DMS114 treated with DMSO at 0.1 percent for 48 hours (cell line): ENCODE measurements around the gene PKHD1.

Source experiments
- DNase-seq: peaks from one replicate; lab custom pipeline; 2025; ENCODE audit not compliant: unreplicated experiment; lab: John Stamatoyannopoulos, UW

The PKHD1 gene

GRCh38 chr6:52046456-52046855 lies 41.0 kb downstream of the PKHD1 start:
- no peak for DNase-seq

- DNase-seq, result no peak
These were observed 41.9 kb downstream of the PKHD1 start for GRCh38 chr6:52045481-52045880.

- DNase-seq, result no peak
These were observed 42.4 kb downstream of the PKHD1 start for GRCh38 chr6:52045033-52045432.

GRCh38 chr6:52042141-52042885 lies 45.1 kb downstream of the PKHD1 start:
- no peak for DNase-seq

GRCh38 chr6:52041134-52041533 lies 46.3 kb downstream of the PKHD1 start:
- no peak for DNase-seq

- no peak for DNase-seq
These were observed 59.7 kb downstream of the PKHD1 start for GRCh38 chr6:52027699-52028098.

- no peak for DNase-seq
These were observed 62.9 kb downstream of the PKHD1 start for GRCh38 chr6:52024451-52025068.

GRCh38 chr6:52022675-52023074 lies 64.7 kb downstream of the PKHD1 start:
- DNase-seq, result no peak

GRCh38 chr6:52020945-52021570 lies 66.4 kb downstream of the PKHD1 start:
- peak; percentile 47 for DNase-seq

GRCh38 chr6:52019881-52020280 lies 67.5 kb downstream of the PKHD1 start:
- no peak for DNase-seq

- no peak for DNase-seq
These were observed 68.3 kb downstream of the PKHD1 start for GRCh38 chr6:52019092-52019491.

GRCh38 chr6:52016915-52017748 lies 70.3 kb downstream of the PKHD1 start:
- no peak for DNase-seq

GRCh38 chr6:52015953-52016352 lies 71.5 kb downstream of the PKHD1 start:
- DNase-seq, result no peak

GRCh38 chr6:52014391-52014790 lies 73.0 kb downstream of the PKHD1 start:
- no peak for DNase-seq

- no peak for DNase-seq
These were observed 74.4 kb downstream of the PKHD1 start for GRCh38 chr6:52013035-52013434.

GRCh38 chr6:52012582-52012981 lies 74.8 kb downstream of the PKHD1 start:
- no peak for DNase-seq

- DNase-seq, result no peak
These were observed 76.6 kb downstream of the PKHD1 start for GRCh38 chr6:52010806-52011205.

GRCh38 chr6:52010145-52010544 lies 77.3 kb downstream of the PKHD1 start:
- no peak for DNase-seq

- no peak for DNase-seq
These were observed 77.8 kb downstream of the PKHD1 start for GRCh38 chr6:52009466-52010140.

GRCh38 chr6:52000064-52000463 lies 87.3 kb downstream of the PKHD1 start:
- no peak for DNase-seq
